NCI-H2081 treated with DMSO at 0.1 percent for 48 hours (cell line): ENCODE results near the gene SELENOO.

Source experiments
- DNase-seq: peaks from one replicate; lab custom pipeline; 2025; lab: John Stamatoyannopoulos, UW

The SELENOO gene

GRCh38 chr22:50253046-50253915 lies 52.5 kb downstream of the SELENOO start:
- DNase-seq: no peak

DNA sequence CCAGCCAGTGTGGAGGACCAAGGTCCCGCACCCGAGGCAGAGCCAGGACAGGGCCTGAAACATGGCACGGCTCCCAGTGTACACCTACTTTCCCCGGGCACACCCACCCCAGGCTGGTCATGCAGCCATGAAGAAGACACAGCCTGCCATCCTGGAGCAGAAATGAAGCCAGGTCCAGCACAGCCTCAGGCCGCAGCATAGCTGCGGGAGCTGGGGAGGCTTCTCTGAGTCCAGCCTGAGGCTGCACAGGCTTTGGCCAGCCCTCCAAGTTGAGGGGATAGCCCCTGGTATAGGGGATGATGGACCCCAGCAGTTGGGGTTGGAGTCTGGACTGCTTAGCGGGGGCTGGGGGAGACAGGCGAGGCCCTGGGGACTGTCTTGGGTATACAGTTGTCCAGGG lies 53.1 kb downstream of the SELENOO start:
- no peak for DNase-seq

DNA sequence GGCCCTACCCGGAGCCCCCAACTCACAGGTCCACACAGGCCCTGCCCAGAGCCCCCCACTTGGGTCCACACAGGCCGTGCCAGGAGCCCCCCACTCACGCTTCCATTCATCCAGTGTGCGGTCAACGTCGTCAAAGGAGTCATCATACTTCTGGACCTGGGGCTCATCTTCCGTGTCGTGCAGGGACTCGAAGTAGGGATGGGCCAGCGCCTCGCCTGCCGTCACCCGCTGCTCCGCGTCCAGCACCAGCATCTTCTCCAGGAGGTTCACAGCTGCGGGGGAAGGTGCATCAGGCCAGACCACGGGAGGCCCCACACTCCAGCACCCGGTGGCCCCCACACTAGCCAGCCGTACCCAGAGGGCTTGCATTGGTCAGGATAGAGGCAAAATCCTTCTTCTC lies 54.3 kb downstream of the SELENOO start:
- DNase-seq: no peak

DNA sequence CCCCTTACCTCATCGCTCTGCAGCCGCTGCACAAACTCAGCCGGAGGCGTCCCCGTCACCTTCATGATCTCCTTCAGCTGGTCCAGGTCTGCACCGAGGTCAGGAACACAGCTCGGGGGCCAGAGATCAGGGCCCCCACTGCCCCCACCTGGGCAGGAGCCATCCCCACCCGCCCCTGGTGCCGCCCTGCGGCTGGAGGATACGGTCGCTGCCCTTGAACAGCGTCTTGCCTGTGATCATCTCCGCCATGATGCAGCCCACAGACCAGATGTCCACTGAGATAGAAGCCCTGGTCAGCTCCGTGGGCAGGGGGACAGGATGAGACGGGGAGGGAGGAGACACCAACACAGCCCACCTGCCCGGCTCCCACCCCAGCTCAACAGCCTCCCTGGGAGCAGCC lies 54.8 kb downstream of the SELENOO start:
- no peak for DNase-seq

DNA sequence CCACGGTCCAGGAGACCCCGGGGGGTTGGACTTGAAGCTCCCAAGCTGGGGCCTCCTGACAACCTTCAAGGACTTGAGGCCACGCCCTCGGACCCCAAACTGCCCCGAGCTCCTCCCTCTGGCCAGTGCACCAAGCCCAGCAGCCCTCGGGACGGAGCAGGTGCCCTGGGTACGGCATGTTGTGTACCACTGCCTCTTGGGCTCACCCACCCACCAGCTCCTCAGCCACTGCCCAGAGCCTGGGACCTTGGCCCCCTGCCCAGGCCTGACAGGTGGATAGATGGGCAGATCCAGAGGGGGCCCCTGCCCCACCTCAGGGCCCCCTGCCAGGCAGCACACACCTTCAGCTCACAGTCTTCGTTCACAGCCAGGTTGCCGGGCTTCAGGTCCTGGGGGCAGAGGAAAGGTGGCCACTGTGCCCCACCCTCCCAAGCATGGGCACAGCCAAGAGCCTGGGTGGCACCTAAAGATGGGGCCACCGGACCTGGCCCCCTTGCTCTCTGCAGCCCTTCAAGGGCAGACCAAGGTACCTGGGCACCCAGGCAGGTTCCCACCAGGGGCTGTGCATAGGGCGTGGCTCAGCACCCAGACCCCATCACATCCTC lies 55.5 kb downstream of the SELENOO start:
- no peak for DNase-seq

DNA sequence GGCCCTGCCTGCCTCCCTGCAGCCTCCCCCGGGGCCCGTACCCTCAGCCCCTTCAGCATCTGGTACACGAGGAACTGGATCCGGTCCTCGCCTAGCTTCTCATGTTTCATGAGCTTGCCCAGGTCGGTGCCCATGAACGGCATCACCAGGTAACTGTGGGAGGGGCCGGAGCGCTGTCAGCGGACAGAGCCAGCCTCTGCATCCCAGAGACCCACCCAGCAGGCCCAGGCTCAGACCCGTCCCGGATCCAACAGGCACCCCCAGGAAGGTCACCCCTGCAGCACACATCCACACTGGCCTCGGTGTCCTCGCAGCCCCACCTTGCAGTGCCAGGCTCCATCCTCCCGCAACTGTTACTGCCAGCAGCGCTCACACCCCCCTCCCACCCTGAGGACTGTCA lies 56.2 kb downstream of the SELENOO start:
- DNase-seq: no peak

- DNase-seq: no peak
Measured at GRCh38 chr22:50257451-50258360, 56.9 kb downstream of the SELENOO start.

DNA sequence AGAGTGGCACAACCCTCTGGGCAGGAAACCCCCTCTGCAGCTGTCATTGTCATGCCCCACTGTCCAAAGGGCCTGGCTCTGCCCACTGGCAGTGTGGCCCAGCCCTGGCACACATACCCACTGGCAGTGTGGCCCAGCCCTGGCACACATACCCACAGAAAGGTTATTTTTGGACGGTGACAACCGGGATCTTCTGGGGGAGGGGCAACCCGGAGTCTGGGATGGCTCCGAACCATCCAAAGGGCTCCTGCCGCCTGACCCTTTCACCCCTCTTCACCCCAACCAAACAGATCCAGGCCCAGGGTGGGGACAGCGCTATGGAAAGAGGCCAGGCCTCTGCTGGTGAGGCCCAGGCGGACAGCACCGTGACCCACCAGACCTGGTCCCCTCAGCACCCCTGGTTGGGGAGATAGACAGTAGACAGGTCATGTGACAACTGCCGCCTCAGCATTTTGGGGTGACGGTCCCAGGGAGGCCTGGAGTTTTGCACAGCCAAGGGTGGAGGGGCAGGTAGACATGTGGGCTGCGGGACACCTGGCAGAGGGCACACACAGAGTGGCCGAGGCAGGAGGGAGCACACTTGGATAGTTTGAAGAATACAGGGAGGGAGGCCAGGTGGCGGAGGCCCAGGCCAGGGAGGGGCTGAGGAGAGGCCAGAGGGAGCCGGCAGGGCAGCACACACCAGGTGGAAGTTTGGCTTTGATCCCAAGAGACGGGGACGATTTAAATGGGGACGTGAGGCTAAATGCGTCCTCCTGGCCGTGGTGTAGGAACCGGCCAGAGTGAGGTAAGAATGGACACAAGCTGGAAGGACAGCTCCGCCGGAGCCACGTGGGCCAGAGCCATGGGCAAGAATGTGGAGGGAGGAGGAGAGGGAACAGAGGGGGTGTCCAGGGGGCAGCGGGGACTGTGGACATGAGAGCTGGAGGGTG lies 57.8 kb downstream of the SELENOO start:
- DNase-seq: no peak

DNA sequence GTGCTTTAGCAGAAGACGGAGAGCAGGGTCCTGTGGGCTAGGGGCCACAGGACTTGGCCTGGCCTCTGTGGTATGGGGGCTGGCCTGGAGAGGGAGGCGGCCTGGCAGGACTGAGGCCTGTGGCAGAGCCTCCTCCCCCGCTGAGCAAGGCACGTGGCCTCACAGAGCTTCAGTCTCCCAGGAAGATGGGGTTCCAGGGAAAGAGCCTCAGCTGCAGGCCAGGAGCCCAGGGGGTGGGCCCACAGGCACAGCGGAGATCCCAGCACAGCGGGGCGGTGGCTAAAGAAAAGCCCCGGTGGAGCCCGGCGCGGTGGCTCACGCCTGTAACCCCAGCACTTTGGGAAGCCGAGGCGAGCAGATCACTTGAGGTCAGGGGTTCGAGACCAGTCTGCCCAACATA lies 58.5 kb downstream of the SELENOO start:
- no peak for DNase-seq

- DNase-seq: no peak
Measured at GRCh38 chr22:50260434-50260800, 59.6 kb downstream of the SELENOO start.

- no peak for DNase-seq
Measured at GRCh38 chr22:50260801-50261614, 60.2 kb downstream of the SELENOO start.

GRCh38 chr22:50261615-50262459 lies 61.0 kb downstream of the SELENOO start, which contains the start of gene MAPK12:
Gene MAPK12, minus strand, starts transcription at chr22:50261683. Its CDS starts 174 bp downstream, at chr22:50261509.
- DNase-seq: no peak

DNA sequence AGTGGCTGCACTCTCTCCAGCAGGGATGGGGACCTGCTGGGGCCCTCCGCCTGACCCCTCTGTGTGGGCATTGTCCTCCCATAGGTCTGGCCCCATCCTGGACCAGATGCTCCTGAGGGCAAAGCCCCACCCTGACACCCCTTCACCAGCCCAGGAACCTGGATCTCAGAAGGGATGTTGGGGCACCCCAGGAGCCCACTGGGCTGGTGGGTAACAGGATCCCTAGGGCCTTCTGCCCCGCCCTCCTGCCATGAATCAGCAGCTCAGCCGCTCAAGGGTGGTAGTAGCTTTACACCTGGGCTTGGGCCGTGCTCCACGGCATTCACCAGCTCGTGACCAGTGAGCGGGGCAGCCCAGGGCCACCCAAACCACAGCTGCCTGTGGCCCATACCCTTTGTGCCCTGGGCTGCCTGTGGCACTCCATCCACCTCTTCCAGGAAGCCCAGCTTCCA lies 61.7 kb downstream of the SELENOO start:
- no peak for DNase-seq

DNA sequence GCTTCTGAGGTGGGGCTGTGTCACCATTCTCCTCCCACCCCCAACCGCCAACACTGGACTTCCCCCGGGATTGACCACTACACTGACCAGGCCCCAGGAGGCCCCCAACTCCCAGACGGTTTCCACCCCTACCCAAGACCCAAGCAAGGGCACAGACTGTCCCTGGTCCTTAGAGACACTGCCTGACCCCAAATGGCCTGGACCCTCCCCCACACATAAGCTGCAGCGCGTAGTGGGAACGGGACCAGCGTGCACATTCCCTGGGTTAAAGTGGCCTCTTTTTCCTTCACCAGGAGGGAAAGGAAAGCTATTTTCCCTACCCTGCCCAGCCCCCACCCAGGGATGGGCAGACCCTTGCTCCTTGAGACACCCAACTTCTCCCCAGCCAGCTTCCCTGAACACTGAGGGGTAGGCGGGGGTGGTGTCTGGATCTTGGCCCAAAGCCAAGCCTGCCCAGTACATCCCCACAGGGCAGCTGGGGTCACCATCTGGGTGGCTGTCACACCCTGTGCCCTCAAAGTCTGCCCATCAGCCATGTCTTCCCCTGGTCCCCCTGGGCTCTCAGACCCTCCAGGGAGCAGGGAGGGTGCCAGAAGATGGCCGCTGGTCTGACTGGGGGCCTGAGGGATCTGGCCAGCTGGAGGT lies 62.3 kb downstream of the SELENOO start:
- no peak for DNase-seq

DNA sequence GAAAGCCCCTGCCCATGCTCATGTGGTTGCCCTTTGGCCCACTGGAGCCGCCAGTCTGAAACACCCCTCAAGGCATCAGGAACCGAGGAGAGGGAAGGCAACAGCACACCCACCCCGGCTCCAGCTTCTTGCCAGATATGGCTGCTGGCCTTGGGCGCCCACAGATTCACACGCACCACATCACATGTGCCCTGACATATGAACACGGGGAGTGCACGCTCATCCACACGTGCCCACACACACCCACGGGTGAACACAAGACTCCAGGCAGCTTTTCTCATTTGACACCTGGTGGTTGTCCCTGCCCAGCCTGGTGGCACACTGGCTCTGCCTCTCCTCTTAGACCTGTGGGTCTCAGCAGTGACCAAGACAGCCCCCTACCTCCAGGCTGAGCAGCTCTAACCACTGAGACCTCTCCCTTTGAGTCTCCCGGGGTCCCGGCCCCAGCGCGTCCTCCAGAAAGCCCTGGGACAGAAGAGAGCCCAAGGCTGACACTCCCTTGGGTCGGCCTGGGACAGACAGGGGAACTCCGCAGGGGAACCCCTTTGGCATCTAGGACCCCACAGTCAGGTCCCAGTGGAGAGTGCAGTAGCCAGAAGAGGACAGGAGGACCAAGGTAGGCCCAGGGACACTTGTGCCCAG lies 63.4 kb downstream of the SELENOO start:
- no peak for DNase-seq

- no peak for DNase-seq
Measured at GRCh38 chr22:50264946-50265669, 64.3 kb downstream of the SELENOO start.

DNA sequence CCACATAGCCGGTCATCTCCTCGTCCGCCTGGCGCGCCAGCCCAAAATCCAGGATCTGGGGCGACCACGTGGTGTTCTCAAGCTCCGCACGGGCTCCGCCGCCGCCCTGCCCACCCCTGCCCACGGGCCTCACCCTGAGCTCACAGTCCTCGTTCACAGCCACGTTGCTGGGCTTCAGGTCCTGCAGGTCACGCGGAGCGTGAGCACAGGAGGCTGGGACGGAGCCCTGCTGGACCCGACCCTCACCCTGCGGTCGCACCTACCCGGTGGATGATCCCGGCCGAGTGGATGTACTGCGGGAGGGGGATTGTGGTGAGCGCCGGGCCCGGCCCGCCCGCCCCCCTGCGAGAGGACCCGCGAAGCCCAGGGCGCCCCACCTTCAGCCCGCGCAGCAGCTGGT lies 66.2 kb downstream of the SELENOO start:
- no peak for DNase-seq
